Caco-2 (cell line): ENCODE results near the gene GREM2. TPM values are rescaled to one million over a fixed set of nuclear protein-coding genes. Genes with fewer than 3 reads are reported as not detected.

Experiments used
- BruUV-seq: library from RNA; stranded (reverse); fragments of 400-500 nt; replicated peaks from 2 replicates; lab custom pipeline; 2021; lab: Mats Ljungman, UMichigan
- CTCF ChIA-PET: fragments of 300-600 bp; sonication (Branson Sonifier 250); formaldehyde crosslinking; loops from one replicate; lab custom pipeline; 2022; ENCODE audit warnings: antibody characterized with exemption; lab: Charles Lee
- POLR2A ChIA-PET: fragments of 300-600 bp; sonication (Branson Sonifier 250); formaldehyde crosslinking; loops from one replicate; lab custom pipeline; 2022; ENCODE audit warnings: antibody characterized with exemption; lab: Charles Lee
- DNase-seq, 2 experiments: peaks; one replicate each; pipeline versions ENCODE4 v3.0.0 to v3.0.0-alpha.2; 2020 to 2022
- H3K27me3 ChIP-seq: replicated peaks from 2 replicates; pipeline ENCODE4 v1.6.0; 2011; ENCODE audit warnings: low read length; ENCODE audit not compliant: control insufficient read depth, insufficient read depth
- H3K36me3 ChIP-seq: 2 replicates; pipeline ENCODE4 v1.5.1; 2011; ENCODE audit warnings: low read length; ENCODE audit not compliant: control insufficient read depth, insufficient read depth
- H3K4me1 ChIP-seq: fragments of 250-450 bp; sonication (Bioruptor Pico); 2 replicates; pipeline ENCODE4 v1.5.1; 2020; ENCODE audit warnings: mild to moderate bottlenecking
- H3K4me3 ChIP-seq: 2 replicates; pipeline ENCODE4 v1.5.1; 2011; ENCODE audit warnings: low read depth, mild to moderate bottlenecking, control low read depth, low read length
- H3K9me3 ChIP-seq: fragments of 250-450 bp; sonication (Bioruptor Pico); 2 replicates; pipeline ENCODE4 v1.5.1; 2020; ENCODE audit warnings: mild to moderate bottlenecking, moderate library complexity
- H3K27ac Mint-ChIP-seq: one replicate; pipeline ENCODE4 v1.8.0; 2022; ENCODE audit warnings: mixed read lengths; ENCODE audit not compliant: unreplicated experiment
- H3K27me3 Mint-ChIP-seq: one replicate; pipeline ENCODE4 v1.8.0; 2022; ENCODE audit warnings: mixed read lengths; ENCODE audit not compliant: insufficient read depth, unreplicated experiment
- H3K36me3 Mint-ChIP-seq: one replicate; pipeline ENCODE4 v1.8.0; 2022; ENCODE audit warnings: mild to moderate bottlenecking, mixed read lengths; ENCODE audit not compliant: insufficient read depth, unreplicated experiment
- H3K4me1 Mint-ChIP-seq: one replicate; pipeline ENCODE4 v1.8.0; 2022; ENCODE audit warnings: low read depth, mixed read lengths; ENCODE audit not compliant: unreplicated experiment
- H3K4me3 Mint-ChIP-seq: one replicate; pipeline ENCODE4 v1.8.0; 2022; ENCODE audit warnings: mild to moderate bottlenecking, moderate library complexity, mixed read lengths; ENCODE audit not compliant: unreplicated experiment
- H3K9me3 Mint-ChIP-seq: one replicate; pipeline ENCODE4 v1.8.0; 2022; ENCODE audit warnings: mixed read lengths; ENCODE audit not compliant: unreplicated experiment
- CTCF ChIP-seq, 2 experiments: fragments of 200-600 bp in 1 of 2; IDR thresholded peaks; 1 replicate in 1 of 2; 2 replicates in 1 of 2; pipeline versions ENCODE4 v1.5.1 to v1.8.0; 2011 to 2022; ENCODE audit warnings: antibody characterized with exemption in 1 of 2, control low read depth in 1 of 2, inconsistent platforms in 1 of 2, low read depth in 1 of 2, low read length in 1 of 2, mild to moderate bottlenecking in 1 of 2, moderate library complexity in 1 of 2; ENCODE audit not compliant: insufficient read depth in 1 of 2, severe bottlenecking in 1 of 2, unreplicated experiment in 1 of 2
- intact Hi-C: fragments of 100-400 bp; cut with micrococcal nuclease; formaldehyde crosslinking; loops from one replicate; pipeline ENCODE4 v1.10.0; 2022; ENCODE audit not compliant: unreplicated experiment
- total RNA-seq: library from RNA; stranded (reverse); gene quantifications from 2 replicates; pipeline ENCODE4 v1.2.3, GENCODE V29; 2022

Gene GREM2
- total RNA-seq, 1 experiment from 2014 or later = 0.36 TPM

GRCh38 chr1:240652961-240653409, 41.0 kb upstream of the GREM2 start:
- Histone ChIP-seq H3K9me3 (no peaks in the 10 kb centered on the region), H3K27me3 (no peaks in the 10 kb centered on the region), H3K36me3 (no peaks in the 10 kb centered on the region), H3K4me1 (peaks cover 21% of the 10 kb centered on the region), H3K4me3 (no peak overlapping the region)
- Mint-ChIP-seq H3K9me3 (peaks cover 10% of the 10 kb centered on the region), H3K4me1 (peaks cover 23% of the 10 kb centered on the region), H3K4me3 (no peak overlapping the region), H3K27ac (no peak overlapping the region), H3K27me3 (no peaks in the 10 kb centered on the region), H3K36me3 (peaks cover 5% of the 10 kb centered on the region)
- POLR2A ChIA-PET = no interaction called here
- intact Hi-C loops = no loop called here
- CTCF ChIA-PET = no interaction called here
- BruUV-seq = no TSS peak
- DNase-seq = no peak
- TF ChIP-seq CTCF (IDR thresholded peaks at IDR 0.05; ENCODE audit: insufficient read depth in 1 of 2, low read depth in 1 of 2, low read length in 1 of 2, severe bottlenecking in 1 of 2, unreplicated experiment in 1 of 2) = no peak

GRCh38 chr1:240652549-240652948, 40.6 kb upstream of the GREM2 start:
- TF ChIP-seq CTCF (IDR thresholded peaks at IDR 0.05; ENCODE audit: insufficient read depth in 1 of 2, low read depth in 1 of 2, low read length in 1 of 2, severe bottlenecking in 1 of 2, unreplicated experiment in 1 of 2) = no peak
- H3K4me3 ChIP-seq = no peak overlapping the region
- intact Hi-C loops = no loop called here
- Mint-ChIP-seq H3K4me3 (no peak overlapping the region), H3K27me3 (no peaks in the 10 kb centered on the region), H3K4me1 (peaks cover 23% of the 10 kb centered on the region), H3K27ac (no peak overlapping the region), H3K36me3 (peaks cover 5% of the 10 kb centered on the region), H3K9me3 (peaks cover 10% of the 10 kb centered on the region)
- POLR2A ChIA-PET = no interaction called here
- no TSS peak for BruUV-seq
- peaks cover 21% of the 10 kb centered on the region for H3K4me1 ChIP-seq
- H3K27me3 ChIP-seq = no peaks in the 10 kb centered on the region
- no peak for DNase-seq
- no peaks in the 10 kb centered on the region for H3K9me3 ChIP-seq
- CTCF ChIA-PET = no interaction called here
- H3K36me3 ChIP-seq = no peaks in the 10 kb centered on the region

- POLR2A ChIA-PET = no interaction called here
- no peaks in the 10 kb centered on the region for H3K27me3 ChIP-seq
- H3K4me1 ChIP-seq = peaks cover 21% of the 10 kb centered on the region
- Mint-ChIP-seq H3K27me3 (no peaks in the 10 kb centered on the region), H3K4me1 (peaks cover 23% of the 10 kb centered on the region), H3K4me3 (peak overlapping the region; percentile 49), H3K9me3 (peaks cover 10% of the 10 kb centered on the region), H3K36me3 (peaks cover 5% of the 10 kb centered on the region), H3K27ac (peak overlapping the region; percentile 48)
- no peak for TF ChIP-seq CTCF (IDR thresholded peaks at IDR 0.05; ENCODE audit: insufficient read depth in 1 of 2, low read depth in 1 of 2, low read length in 1 of 2, severe bottlenecking in 1 of 2, unreplicated experiment in 1 of 2)
- H3K4me3 ChIP-seq = no peak overlapping the region
- intact Hi-C loops = loop anchor here (1.0 kb wide), 1 partner anchor 40 kb away; no protein-coding TSS in a partner anchor
- no peaks in the 10 kb centered on the region for H3K36me3 ChIP-seq
- CTCF ChIA-PET = interaction anchor here (0.6 kb wide), 2 partner anchors 10 to 218 kb away, joined by 3 read pairs; no protein-coding TSS in a partner anchor
- BruUV-seq = no TSS peak
- no peaks in the 10 kb centered on the region for H3K9me3 ChIP-seq
- DNase-seq = no peak
Observed at GRCh38 chr1:240650877-240651276, 38.9 kb upstream of the GREM2 start.
